Peyer's patch (tissue), 4 donors: Measurements from ENCODE around the gene CLMP.
"Not testable (repeated sequence)": the region's sequence is repeated elsewhere in the genome, so short reads cannot be mapped to it uniquely, and the experiment has no call there.

Source experiments
- POLR2A ChIP-seq, 2 donors: fragments of 450-650 bp; IDR thresholded peaks; one replicate each; pipeline ENCODE4 v1.5.1; 2017; ENCODE audit warnings: antibody characterized with exemption in 2 of 2, mild to moderate bottlenecking in 2 of 2, moderate library complexity in 2 of 2
- TF ChIP-seq, protein P1 (sequence below), 6 experiments: fragments of 450-650 bp in 4 of 6; fragments of 200-600 bp in 2 of 6; sonication (generic) in 1 of 6; IDR thresholded peaks; one replicate each; pipeline ENCODE4 v1.5.1; 2017 to 2019; ENCODE audit warnings: antibody characterized with exemption in 6 of 6, mild to moderate bottlenecking in 3 of 6, moderate library complexity in 1 of 6

DNA sequence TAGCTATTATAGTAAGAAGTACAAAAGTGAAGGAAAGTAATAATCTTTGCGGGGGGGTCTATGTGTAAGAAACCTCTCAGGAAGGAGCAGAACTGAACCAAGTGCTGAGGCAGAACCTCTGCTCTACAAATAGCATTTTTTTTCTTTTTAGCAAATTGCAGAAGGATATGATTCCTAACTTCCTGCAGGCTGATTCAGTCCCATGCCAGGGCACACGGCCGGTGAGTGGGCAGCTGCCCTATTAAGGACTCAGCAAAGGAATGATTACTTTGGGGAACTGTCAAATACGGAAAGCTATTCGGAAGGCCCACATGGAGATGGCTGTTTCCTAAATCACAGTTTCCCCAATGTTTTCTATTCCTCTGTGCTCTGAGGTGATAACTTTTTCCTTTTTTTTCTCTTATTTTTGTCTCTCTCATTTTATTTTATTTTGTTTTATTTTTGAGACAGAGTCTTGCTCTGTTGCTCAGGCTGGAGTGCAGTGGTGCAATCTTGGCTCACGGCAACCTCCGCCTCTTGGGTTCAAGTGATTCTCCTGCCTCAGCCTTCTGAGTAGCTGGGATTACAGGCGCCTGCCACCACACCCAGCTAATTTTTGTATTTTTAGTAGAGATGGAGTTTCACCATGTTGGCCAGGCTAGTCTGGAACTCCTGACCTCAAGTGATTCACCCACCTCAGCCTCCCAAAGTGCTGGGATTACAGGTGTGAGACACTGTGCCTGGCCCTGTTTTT is 62.8 kb downstream of the CLMP start:
- TF ChIP-seq, protein P1, sequence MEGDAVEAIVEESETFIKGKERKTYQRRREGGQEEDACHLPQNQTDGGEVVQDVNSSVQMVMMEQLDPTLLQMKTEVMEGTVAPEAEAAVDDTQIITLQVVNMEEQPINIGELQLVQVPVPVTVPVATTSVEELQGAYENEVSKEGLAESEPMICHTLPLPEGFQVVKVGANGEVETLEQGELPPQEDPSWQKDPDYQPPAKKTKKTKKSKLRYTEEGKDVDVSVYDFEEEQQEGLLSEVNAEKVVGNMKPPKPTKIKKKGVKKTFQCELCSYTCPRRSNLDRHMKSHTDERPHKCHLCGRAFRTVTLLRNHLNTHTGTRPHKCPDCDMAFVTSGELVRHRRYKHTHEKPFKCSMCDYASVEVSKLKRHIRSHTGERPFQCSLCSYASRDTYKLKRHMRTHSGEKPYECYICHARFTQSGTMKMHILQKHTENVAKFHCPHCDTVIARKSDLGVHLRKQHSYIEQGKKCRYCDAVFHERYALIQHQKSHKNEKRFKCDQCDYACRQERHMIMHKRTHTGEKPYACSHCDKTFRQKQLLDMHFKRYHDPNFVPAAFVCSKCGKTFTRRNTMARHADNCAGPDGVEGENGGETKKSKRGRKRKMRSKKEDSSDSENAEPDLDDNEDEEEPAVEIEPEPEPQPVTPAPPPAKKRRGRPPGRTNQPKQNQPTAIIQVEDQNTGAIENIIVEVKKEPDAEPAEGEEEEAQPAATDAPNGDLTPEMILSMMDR (IDR thresholded peaks at IDR 0.05), result not testable (repeated sequence)
- TF ChIP-seq POLR2A (IDR thresholded peaks at IDR 0.05), result not testable (repeated sequence)
